HG02763 (cell line): ENCODE measurements around the gene NXPH4.

ENCODE experiments used
- ATAC-seq: cut with Tn5 transposase; IDR thresholded peaks from one replicate; pipeline ENCODE4 v1.9.1; 2021; ENCODE audit warnings: mild to moderate bottlenecking, moderate library complexity; ENCODE audit not compliant: unreplicated experiment

NXPH4 gene

GRCh38 chr12:57270966-57271470 lies 54.4 kb downstream of the NXPH4 start:
- no peak for ATAC-seq

GRCh38 chr12:57272337-57273151 lies 56.0 kb downstream of the NXPH4 start:
- no peak for ATAC-seq

- ATAC-seq = no peak
These were observed 56.9 kb downstream of the NXPH4 start for GRCh38 chr12:57273516-57273915.
